ENCODE results near the gene ARHGAP30.
"Not testable (repeated sequence)": the region's sequence is repeated elsewhere in the genome, so short reads cannot be mapped to it uniquely, and the experiment has no call there.

DNA sequence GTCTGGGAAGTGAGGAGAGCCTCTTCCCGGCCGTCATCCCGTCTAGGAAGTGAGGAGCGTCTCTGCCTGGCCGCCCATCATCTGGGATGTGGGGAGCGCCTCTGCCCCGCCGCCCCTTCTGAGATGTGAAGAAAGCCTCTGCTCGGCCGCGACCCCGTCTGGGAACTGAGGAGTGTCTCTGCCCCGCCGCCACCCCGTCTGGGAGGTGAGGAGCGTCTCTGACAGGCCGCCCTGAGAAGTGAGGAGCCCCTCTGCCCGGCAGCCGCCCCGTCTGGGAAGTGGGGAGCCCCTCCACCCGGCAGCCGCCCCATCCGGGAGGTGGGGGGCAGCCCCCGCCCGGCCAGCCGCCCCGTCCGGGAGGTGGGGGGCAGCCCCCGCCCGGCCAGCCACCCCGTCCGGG, 40.2 kb downstream of the ARHGAP30 start:
- TF ChIP-seq CTCF (IDR thresholded peaks at IDR 0.05; ENCODE audit: low read length); EZH2 (IDR thresholded peaks at IDR 0.05; ENCODE audit: borderline replicate concordance, low read length): not testable (repeated sequence)

Measured in OCI-LY1 (cell line).